Measurements from ENCODE around the gene METTL25. TPM values are rescaled to one million over a fixed set of nuclear protein-coding genes. Genes with fewer than 3 reads are reported as not detected.

The METTL25 gene
- total RNA-seq, 1 donor from 2014 or later = 15.1 TPM

GRCh38 chr12:82519510-82519909 is 161.2 kb downstream of the METTL25 start:
- Histone ChIP-seq H3K27ac (no peak overlapping the region), H3K36me3 (no peaks in the 10 kb centered on the region), H3K9me3 (no peaks in the 10 kb centered on the region), H3K4me1 (no peaks in the 10 kb centered on the region), H3K4me3 (no peak overlapping the region), H3K27me3 (no peaks in the 10 kb centered on the region)
- no peak for DNase-seq
- ATAC-seq = no peak
- no peak for TF ChIP-seq CTCF (IDR thresholded peaks at IDR 0.05)
- intact Hi-C loops (cut with DNase I) = no loop called here

- H3K9me3 ChIP-seq = no peaks in the 10 kb centered on the region
- no peak for ATAC-seq
- no peaks in the 10 kb centered on the region for H3K36me3 ChIP-seq
- no peak overlapping the region for H3K4me3 ChIP-seq
- H3K4me1 ChIP-seq = no peaks in the 10 kb centered on the region
- H3K27ac ChIP-seq = no peak overlapping the region
- intact Hi-C loops (cut with DNase I) = no loop called here
- TF ChIP-seq CTCF (IDR thresholded peaks at IDR 0.05) = no peak
- DNase-seq = no peak
- no peaks in the 10 kb centered on the region for H3K27me3 ChIP-seq
These were observed 164.0 kb downstream of the METTL25 start for GRCh38 chr12:82522285-82522684.

DNA sequence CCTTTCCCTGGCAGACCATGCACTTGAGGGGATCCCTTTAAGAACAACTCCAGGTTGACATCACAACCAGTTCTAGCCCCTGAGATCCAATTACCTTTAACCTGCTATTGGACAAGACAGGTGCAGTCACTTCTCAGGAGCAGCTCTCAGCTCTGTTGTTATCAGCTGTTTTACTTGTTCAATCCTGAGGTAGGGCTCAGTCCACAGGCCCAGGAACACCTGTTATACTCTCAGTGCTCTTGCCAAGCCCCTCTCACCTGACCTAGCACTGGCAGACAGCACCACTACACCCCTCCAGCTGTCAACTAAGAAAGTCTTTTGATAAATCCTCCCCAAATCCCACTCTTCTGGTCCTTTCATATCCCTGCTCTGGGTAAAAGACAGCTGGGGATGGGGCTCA is 164.4 kb downstream of the METTL25 start:
- Histone ChIP-seq H3K4me1 (no peaks in the 10 kb centered on the region), H3K36me3 (no peaks in the 10 kb centered on the region), H3K9me3 (no peaks in the 10 kb centered on the region), H3K27ac (no peak overlapping the region), H3K4me3 (no peak overlapping the region), H3K27me3 (no peaks in the 10 kb centered on the region)
- no peak for TF ChIP-seq CTCF (IDR thresholded peaks at IDR 0.05)
- no peak for ATAC-seq
- no peak for DNase-seq
- intact Hi-C loops (cut with DNase I) = no loop called here

GRCh38 chr12:82523996-82524395 is 165.7 kb downstream of the METTL25 start:
- no peaks in the 10 kb centered on the region for H3K9me3 ChIP-seq
- DNase-seq (no peak), ATAC-seq (no peak)
- no peaks in the 10 kb centered on the region for H3K4me1 ChIP-seq
- TF ChIP-seq CTCF (IDR thresholded peaks at IDR 0.05) = no peak
- H3K27me3 ChIP-seq = no peaks in the 10 kb centered on the region
- H3K36me3 ChIP-seq = no peaks in the 10 kb centered on the region
- intact Hi-C loops (cut with DNase I) = no loop called here
- no peak overlapping the region for H3K27ac ChIP-seq
- H3K4me3 ChIP-seq = no peak overlapping the region

DNA sequence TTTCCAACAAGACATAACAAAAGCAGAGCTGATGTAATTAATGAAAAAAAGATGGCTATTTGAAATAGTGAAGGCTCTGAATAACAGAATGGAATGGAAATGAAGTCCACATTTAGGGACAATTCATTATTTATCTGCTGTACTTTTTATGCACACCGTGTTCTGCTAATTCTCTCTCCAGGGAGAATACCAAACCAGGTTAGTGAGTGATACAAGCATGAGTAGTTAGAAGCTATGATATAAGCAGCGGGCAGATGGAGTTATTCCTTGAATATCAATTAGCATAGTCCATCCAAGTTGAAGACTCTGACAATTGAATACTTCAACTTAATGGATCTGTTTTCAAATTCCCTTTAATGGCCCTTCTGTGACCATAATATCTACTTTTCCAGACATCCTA is 166.3 kb downstream of the METTL25 start:
- intact Hi-C loops (cut with DNase I) = no loop called here
- no peaks in the 10 kb centered on the region for H3K9me3 ChIP-seq
- DNase-seq (no peak), ATAC-seq (no peak)
- H3K27me3 ChIP-seq = no peaks in the 10 kb centered on the region
- TF ChIP-seq CTCF (IDR thresholded peaks at IDR 0.05) = no peak
- H3K36me3 ChIP-seq = no peaks in the 10 kb centered on the region
- H3K4me1 ChIP-seq = no peaks in the 10 kb centered on the region
- no peak overlapping the region for H3K4me3 ChIP-seq
- no peak overlapping the region for H3K27ac ChIP-seq

DNA sequence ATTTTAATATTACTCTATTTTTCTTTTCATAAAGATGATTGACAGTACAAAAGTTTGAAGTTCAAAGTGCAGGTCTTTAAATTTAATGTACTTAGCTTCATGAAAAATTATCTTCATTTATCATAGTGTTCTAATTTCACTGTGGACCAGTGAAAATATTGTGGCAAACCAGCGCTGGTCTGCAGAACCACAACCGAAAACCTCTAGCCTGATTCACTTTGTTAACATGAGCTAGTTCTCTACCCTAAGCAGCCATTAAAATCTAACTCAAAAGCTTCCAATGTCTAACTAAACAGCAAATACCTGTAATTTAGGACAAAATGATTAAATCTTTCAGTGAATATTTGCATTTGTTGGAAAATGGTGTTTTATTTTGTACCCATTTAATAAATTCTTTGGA is 167.3 kb downstream of the METTL25 start:
- H3K36me3 ChIP-seq = no peaks in the 10 kb centered on the region
- TF ChIP-seq CTCF (IDR thresholded peaks at IDR 0.05) = no peak
- DNase-seq (no peak), ATAC-seq (no peak)
- intact Hi-C loops (cut with DNase I) = no loop called here
- H3K27ac ChIP-seq = no peak overlapping the region
- H3K4me3 ChIP-seq = no peak overlapping the region
- H3K27me3 ChIP-seq = no peaks in the 10 kb centered on the region
- no peaks in the 10 kb centered on the region for H3K4me1 ChIP-seq
- H3K9me3 ChIP-seq = no peaks in the 10 kb centered on the region
